Ishikawa (cell line): ENCODE measurements around the gene SLC18A2.

ENCODE experiments used
- CREB1 ChIP-seq: IDR thresholded peaks from 2 replicates; pipeline ENCODE4 v1.6.1; 2012; ENCODE audit warnings: low read depth
- EGR1 ChIP-seq: IDR thresholded peaks from 2 replicates; pipeline ENCODE4 v1.6.1; 2012
- EP300 ChIP-seq: IDR thresholded peaks from 2 replicates; pipeline ENCODE4 v1.6.1; 2012; ENCODE audit warnings: borderline replicate concordance
- FOXM1 ChIP-seq: IDR thresholded peaks from 2 replicates; pipeline ENCODE4 v1.6.1; 2012; ENCODE audit warnings: low read depth, borderline replicate concordance
- NFIC ChIP-seq: IDR thresholded peaks from 2 replicates; pipeline ENCODE4 v1.6.1; 2012
- RAD21 ChIP-seq: IDR thresholded peaks from 2 replicates; pipeline ENCODE4 v1.6.1; 2012; ENCODE audit warnings: low read depth
- TAF1 ChIP-seq: IDR thresholded peaks from 2 replicates; pipeline ENCODE4 v1.6.1; 2012; ENCODE audit warnings: low read depth, mild to moderate bottlenecking
- TCF12 ChIP-seq: IDR thresholded peaks from 2 replicates; pipeline ENCODE4 v1.6.1; 2012; ENCODE audit warnings: low read depth
- TEAD4 ChIP-seq: IDR thresholded peaks from 2 replicates; pipeline ENCODE4 v1.6.1; 2012
- YY1 ChIP-seq: IDR thresholded peaks from 2 replicates; pipeline ENCODE4 v1.6.1; 2012; ENCODE audit warnings: low read depth
- ZBTB7A ChIP-seq: IDR thresholded peaks from 2 replicates; pipeline ENCODE4 v1.6.1; 2012; ENCODE audit warnings: low read depth
- TF ChIP-seq, protein P1 (sequence below): IDR thresholded peaks from 2 replicates; pipeline ENCODE4 v1.6.1; 2012
- TF ChIP-seq, protein P2 (sequence below): IDR thresholded peaks from 2 replicates; pipeline ENCODE4 v1.6.1; 2012; ENCODE audit warnings: low read depth, mild to moderate bottlenecking
- TF ChIP-seq, protein P3 (sequence below): IDR thresholded peaks from 2 replicates; pipeline ENCODE4 v1.6.1; 2012

GRCh38 chr10:117212176-117212575, 28.7 kb upstream of the SLC18A2 start:
- TF ChIP-seq TCF12 (no peak), TAF1 (no peak), EP300 (no peak), NFIC (no peak), YY1 (no peak), FOXM1 (no peak), ZBTB7A (no peak), RAD21 (no peak), TEAD4 (no peak), EGR1 (no peak), CREB1 (no peak)
- TF ChIP-seq, protein P1, sequence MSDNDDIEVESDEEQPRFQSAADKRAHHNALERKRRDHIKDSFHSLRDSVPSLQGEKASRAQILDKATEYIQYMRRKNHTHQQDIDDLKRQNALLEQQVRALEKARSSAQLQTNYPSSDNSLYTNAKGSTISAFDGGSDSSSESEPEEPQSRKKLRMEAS = no peak
- TF ChIP-seq, protein P2, sequence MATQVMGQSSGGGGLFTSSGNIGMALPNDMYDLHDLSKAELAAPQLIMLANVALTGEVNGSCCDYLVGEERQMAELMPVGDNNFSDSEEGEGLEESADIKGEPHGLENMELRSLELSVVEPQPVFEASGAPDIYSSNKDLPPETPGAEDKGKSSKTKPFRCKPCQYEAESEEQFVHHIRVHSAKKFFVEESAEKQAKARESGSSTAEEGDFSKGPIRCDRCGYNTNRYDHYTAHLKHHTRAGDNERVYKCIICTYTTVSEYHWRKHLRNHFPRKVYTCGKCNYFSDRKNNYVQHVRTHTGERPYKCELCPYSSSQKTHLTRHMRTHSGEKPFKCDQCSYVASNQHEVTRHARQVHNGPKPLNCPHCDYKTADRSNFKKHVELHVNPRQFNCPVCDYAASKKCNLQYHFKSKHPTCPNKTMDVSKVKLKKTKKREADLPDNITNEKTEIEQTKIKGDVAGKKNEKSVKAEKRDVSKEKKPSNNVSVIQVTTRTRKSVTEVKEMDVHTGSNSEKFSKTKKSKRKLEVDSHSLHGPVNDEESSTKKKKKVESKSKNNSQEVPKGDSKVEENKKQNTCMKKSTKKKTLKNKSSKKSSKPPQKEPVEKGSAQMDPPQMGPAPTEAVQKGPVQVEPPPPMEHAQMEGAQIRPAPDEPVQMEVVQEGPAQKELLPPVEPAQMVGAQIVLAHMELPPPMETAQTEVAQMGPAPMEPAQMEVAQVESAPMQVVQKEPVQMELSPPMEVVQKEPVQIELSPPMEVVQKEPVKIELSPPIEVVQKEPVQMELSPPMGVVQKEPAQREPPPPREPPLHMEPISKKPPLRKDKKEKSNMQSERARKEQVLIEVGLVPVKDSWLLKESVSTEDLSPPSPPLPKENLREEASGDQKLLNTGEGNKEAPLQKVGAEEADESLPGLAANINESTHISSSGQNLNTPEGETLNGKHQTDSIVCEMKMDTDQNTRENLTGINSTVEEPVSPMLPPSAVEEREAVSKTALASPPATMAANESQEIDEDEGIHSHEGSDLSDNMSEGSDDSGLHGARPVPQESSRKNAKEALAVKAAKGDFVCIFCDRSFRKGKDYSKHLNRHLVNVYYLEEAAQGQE = no peak
- TF ChIP-seq, protein P3, sequence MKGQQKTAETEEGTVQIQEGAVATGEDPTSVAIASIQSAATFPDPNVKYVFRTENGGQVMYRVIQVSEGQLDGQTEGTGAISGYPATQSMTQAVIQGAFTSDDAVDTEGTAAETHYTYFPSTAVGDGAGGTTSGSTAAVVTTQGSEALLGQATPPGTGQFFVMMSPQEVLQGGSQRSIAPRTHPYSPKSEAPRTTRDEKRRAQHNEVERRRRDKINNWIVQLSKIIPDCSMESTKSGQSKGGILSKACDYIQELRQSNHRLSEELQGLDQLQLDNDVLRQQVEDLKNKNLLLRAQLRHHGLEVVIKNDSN = no peak
